Activated T-helper 2 cell treated with anti-CD3 and anti-CD28 coated beads, Interferon-gamma antibody, Interleukin-2, Interleukin-4, amounts not matched to agents 10 μg/mL and 5 μg/mL and 100 μg/mL, durations not matched to agents 14 hours and 24 hours and 36 hours (primary cell): ENCODE data around the gene SAXO1. TPM values are rescaled to one million over a fixed set of nuclear protein-coding genes. Genes with fewer than 3 reads are reported as not detected.
"Not testable (repeated sequence)": the region's sequence is repeated elsewhere in the genome, so short reads cannot be mapped to it uniquely, and the experiment has no call there.

Source experiments
- DNase-seq: peaks from one replicate; pipeline ENCODE4 v3.0.0; 2021; ENCODE audit warnings: low spot score
- H3K27ac Mint-ChIP-seq: one replicate; pipeline ENCODE4 v1.8.0; 2021; ENCODE audit warnings: mixed read lengths
- H3K27me3 Mint-ChIP-seq: one replicate; pipeline ENCODE4 v1.8.0; 2021; ENCODE audit warnings: low read depth, mixed read lengths
- H3K36me3 Mint-ChIP-seq: one replicate; pipeline ENCODE4 v1.8.0; 2021; ENCODE audit warnings: low read depth, mixed read lengths
- H3K4me1 Mint-ChIP-seq: one replicate; pipeline ENCODE4 v1.8.0; 2021; ENCODE audit warnings: low read depth, mixed read lengths
- H3K4me3 Mint-ChIP-seq: one replicate; pipeline ENCODE4 v1.8.0; 2021; ENCODE audit warnings: low read depth, mild to moderate bottlenecking, moderate library complexity, mixed read lengths
- H3K9me3 Mint-ChIP-seq: one replicate; pipeline ENCODE4 v1.8.0; 2021; ENCODE audit warnings: mixed read lengths
- intact Hi-C: fragments of 100-400 bp; cut with micrococcal nuclease; formaldehyde crosslinking; loops from one replicate; pipeline ENCODE4 v1.15.1; 2023
- total RNA-seq: library from RNA; stranded (reverse); gene quantifications from 2 replicates; pipeline ENCODE4 v1.2.3, GENCODE V29; 2022

SAXO1 gene
- total RNA-seq, 1 donor from 2014 or later: not detected

DNA sequence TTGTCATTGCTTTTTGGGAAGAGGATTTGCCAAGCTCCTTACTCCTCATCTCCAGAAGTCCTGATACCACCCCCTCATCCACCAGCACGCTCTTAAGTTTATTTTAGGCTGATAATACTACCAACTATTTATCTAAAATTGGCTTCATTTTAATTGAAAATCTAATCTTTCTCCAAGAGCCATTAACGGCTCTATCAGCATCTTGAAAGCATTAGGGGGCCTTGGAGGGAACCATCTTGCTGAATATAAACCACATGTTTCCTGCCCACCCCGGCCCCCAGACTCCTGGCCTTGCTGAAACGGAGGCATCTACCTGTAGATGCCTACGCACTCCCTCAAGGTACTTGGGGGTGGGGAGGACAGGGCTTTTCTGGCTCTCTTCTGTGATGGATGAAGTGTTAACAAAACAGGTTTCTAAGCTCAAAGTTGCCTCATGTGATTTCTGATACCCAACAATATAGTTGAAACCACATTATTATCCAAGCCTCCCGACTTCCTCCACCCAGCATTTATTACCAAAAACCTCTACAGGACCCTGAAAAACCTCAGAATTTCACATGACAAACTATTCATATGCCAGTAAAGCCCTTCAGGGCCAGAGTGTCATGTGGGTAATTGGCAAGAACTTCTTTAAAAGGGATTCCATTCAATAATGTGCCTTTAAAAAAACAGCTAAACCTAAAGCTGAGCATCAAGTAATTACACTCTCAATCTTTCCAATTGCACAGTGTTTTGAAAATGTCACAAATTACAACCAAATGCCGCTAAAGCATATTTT, 96.7 kb downstream of the SAXO1 start:
- no peaks in the 10 kb centered on the region for H3K36me3 Mint-ChIP-seq
- intact Hi-C loops: no loop called here
- H3K9me3 Mint-ChIP-seq: no peaks in the 10 kb centered on the region
- H3K4me1 Mint-ChIP-seq: no peaks in the 10 kb centered on the region
- peaks cover 2% of the 10 kb centered on the region for H3K27me3 Mint-ChIP-seq
- no peak for DNase-seq
- no peak overlapping the region for H3K4me3 Mint-ChIP-seq
- H3K27ac Mint-ChIP-seq: no peak overlapping the region

GRCh38 chr9:18935541-18935940, 97.5 kb downstream of the SAXO1 start:
- H3K27me3 Mint-ChIP-seq: peaks cover 2% of the 10 kb centered on the region
- no peaks in the 10 kb centered on the region for H3K9me3 Mint-ChIP-seq
- no peaks in the 10 kb centered on the region for H3K36me3 Mint-ChIP-seq
- no peak overlapping the region for H3K4me3 Mint-ChIP-seq
- no peak for DNase-seq
- no peak overlapping the region for H3K27ac Mint-ChIP-seq
- no peaks in the 10 kb centered on the region for H3K4me1 Mint-ChIP-seq
- intact Hi-C loops: no loop called here

DNA sequence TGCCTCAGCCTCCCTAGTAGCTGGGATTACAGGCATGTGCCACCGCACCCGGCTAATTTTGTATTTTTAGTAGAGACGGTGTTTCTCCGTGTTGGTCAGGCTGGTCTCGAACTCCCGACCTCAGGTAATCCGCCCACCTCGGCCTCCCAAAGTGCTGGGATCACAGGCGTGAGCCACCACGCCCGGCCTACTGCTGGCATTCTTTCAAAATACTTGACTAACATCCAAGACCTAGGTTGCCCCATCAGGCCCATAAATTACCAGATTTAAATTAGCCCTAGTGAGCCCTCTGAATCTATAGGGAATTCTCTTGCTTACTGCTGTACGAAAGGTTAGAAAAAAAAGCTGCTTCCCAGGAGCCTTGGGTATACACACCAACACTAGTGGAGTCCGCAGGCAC, 102.4 kb downstream of the SAXO1 start:
- H3K4me1 Mint-ChIP-seq, H3K27me3 Mint-ChIP-seq, H3K4me3 Mint-ChIP-seq, H3K27ac Mint-ChIP-seq, DNase-seq, H3K9me3 Mint-ChIP-seq, H3K36me3 Mint-ChIP-seq, intact Hi-C loops: not testable (repeated sequence)

DNA sequence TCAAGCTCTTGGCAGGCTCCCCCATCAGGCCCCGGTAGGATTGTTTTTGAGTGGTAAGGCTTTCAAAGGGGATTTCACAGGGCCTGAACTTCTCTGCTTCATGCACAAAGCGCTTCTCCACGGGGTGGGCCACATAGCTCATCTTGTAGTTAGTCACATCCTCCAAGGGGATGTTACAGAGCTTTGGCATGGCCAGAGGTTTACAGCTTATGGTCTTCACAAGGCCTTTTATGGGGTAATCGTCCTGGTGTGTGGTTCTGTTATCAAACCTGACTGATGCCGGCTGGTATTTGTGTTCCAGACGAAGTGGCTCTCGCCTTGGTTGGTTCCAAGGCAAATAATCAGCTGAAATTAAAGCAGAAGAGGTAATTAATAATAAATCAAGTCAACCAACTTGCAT, 104.3 kb downstream of the SAXO1 start:
- Mint-ChIP-seq H3K4me1 (no peaks in the 10 kb centered on the region), H3K27me3 (no peaks in the 10 kb centered on the region), H3K4me3 (no peak overlapping the region), H3K36me3 (no peaks in the 10 kb centered on the region), H3K27ac (no peak overlapping the region), H3K9me3 (no peaks in the 10 kb centered on the region)
- DNase-seq: no peak
- intact Hi-C loops: no loop called here

GRCh38 chr9:18926513-18926912, 106.5 kb downstream of the SAXO1 start:
- intact Hi-C loops: no loop called here
- H3K27ac Mint-ChIP-seq: no peak overlapping the region
- H3K9me3 Mint-ChIP-seq: no peaks in the 10 kb centered on the region
- H3K27me3 Mint-ChIP-seq: no peaks in the 10 kb centered on the region
- H3K36me3 Mint-ChIP-seq: no peaks in the 10 kb centered on the region
- no peak for DNase-seq
- H3K4me3 Mint-ChIP-seq: no peak overlapping the region
- no peaks in the 10 kb centered on the region for H3K4me1 Mint-ChIP-seq

- Mint-ChIP-seq H3K27me3 (no peaks in the 10 kb centered on the region), H3K9me3 (no peaks in the 10 kb centered on the region), H3K4me1 (no peaks in the 10 kb centered on the region), H3K36me3 (no peaks in the 10 kb centered on the region), H3K27ac (no peak overlapping the region), H3K4me3 (no peak overlapping the region)
- intact Hi-C loops: no loop called here
- DNase-seq: no peak
Measured at GRCh38 chr9:18925880-18926279, 107.1 kb downstream of the SAXO1 start.

- Mint-ChIP-seq H3K27me3 (no peaks in the 10 kb centered on the region), H3K36me3 (no peaks in the 10 kb centered on the region), H3K4me1 (no peaks in the 10 kb centered on the region), H3K9me3 (no peaks in the 10 kb centered on the region), H3K27ac (no peak overlapping the region), H3K4me3 (no peak overlapping the region)
- DNase-seq: no peak
- intact Hi-C loops: no loop called here
Measured at GRCh38 chr9:18923671-18924430, 109.2 kb downstream of the SAXO1 start.

GRCh38 chr9:18923167-18923566, 109.8 kb downstream of the SAXO1 start:
- no peak for DNase-seq
- no peaks in the 10 kb centered on the region for H3K36me3 Mint-ChIP-seq
- H3K27me3 Mint-ChIP-seq: no peaks in the 10 kb centered on the region
- H3K4me1 Mint-ChIP-seq: no peaks in the 10 kb centered on the region
- intact Hi-C loops: no loop called here
- H3K4me3 Mint-ChIP-seq: no peak overlapping the region
- H3K27ac Mint-ChIP-seq: no peak overlapping the region
- no peaks in the 10 kb centered on the region for H3K9me3 Mint-ChIP-seq

DNA sequence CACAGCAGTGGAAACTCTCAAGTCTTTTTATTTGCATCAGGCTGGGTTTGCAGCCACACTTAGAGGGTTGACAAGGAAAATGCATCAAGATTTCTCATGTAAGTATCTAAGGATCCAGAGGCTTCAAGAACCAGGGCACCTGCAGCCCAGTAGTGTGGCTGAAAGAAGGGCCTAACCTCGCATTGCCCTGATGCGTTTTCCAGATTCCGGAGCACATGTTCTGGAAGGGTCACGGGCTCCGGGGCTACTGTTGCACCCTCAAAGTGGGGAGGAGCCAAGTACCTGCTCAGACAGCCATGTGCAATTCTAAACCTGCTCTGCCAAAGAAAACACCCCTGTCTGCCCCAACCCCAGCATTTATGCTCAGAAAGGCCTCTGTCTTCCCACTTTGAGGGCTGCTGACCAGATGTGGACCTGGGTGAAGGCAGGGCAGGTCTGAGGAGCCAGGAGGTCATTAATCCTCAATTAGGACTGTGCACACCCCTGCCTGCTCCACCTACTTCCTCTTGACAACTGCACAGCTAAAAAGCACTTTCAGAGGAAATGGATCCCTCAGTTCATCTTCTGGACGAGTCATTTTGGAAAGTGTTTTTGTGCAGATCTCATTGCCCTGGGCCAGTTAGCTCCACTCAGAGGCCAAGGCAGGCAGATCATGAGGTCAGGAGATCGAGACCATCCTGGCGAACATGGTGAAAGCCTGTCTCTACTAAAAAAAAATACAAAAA, 110.7 kb downstream of the SAXO1 start:
- Mint-ChIP-seq H3K27me3 (no peaks in the 10 kb centered on the region), H3K27ac (no peak overlapping the region), H3K4me3 (no peak overlapping the region), H3K36me3 (no peaks in the 10 kb centered on the region), H3K9me3 (no peaks in the 10 kb centered on the region), H3K4me1 (no peaks in the 10 kb centered on the region)
- no peak for DNase-seq
- intact Hi-C loops: no loop called here

- no peaks in the 10 kb centered on the region for H3K36me3 Mint-ChIP-seq
- no peak overlapping the region for H3K4me3 Mint-ChIP-seq
- intact Hi-C loops: no loop called here
- H3K4me1 Mint-ChIP-seq: no peaks in the 10 kb centered on the region
- no peaks in the 10 kb centered on the region for H3K9me3 Mint-ChIP-seq
- no peaks in the 10 kb centered on the region for H3K27me3 Mint-ChIP-seq
- H3K27ac Mint-ChIP-seq: no peak overlapping the region
- no peak for DNase-seq
Measured at GRCh38 chr9:18921366-18922075, 111.5 kb downstream of the SAXO1 start.

GRCh38 chr9:18920141-18921084, 112.6 kb downstream of the SAXO1 start:
- H3K4me3 Mint-ChIP-seq: no peak overlapping the region
- H3K27me3 Mint-ChIP-seq: no peaks in the 10 kb centered on the region
- no peaks in the 10 kb centered on the region for H3K4me1 Mint-ChIP-seq
- H3K9me3 Mint-ChIP-seq: no peaks in the 10 kb centered on the region
- no peak overlapping the region for H3K27ac Mint-ChIP-seq
- intact Hi-C loops: no loop called here
- no peak for DNase-seq
- no peaks in the 10 kb centered on the region for H3K36me3 Mint-ChIP-seq
